Endothelial cell of umbilical vein (primary cell): ENCODE data around the gene ALDH2. TPM values are rescaled to one million over a fixed set of nuclear protein-coding genes. Genes with fewer than 3 reads are reported as not detected.

Experiments
- BruUV-seq: library from RNA; stranded (reverse); fragments of 400-500 nt; replicated peaks from 2 replicates; lab custom pipeline; 2021; lab: Mats Ljungman, UMichigan
- CTCF ChIA-PET: fragments of 300-600, 350-600 bp; sonication (Branson Sonifier 250); formaldehyde crosslinking; loops from one replicate; lab custom pipeline; 2021; ENCODE audit warnings: antibody characterized with exemption, inconsistent platforms; lab: Charles Lee
- POLR2A ChIA-PET: fragments of 300-600, 350-600 bp; sonication (Branson Sonifier 250); formaldehyde crosslinking; loops from one replicate; lab custom pipeline; 2021; ENCODE audit warnings: antibody characterized with exemption, inconsistent platforms; lab: Charles Lee
- DNase-seq: peaks from one replicate; pipeline ENCODE4 v3.0.0-alpha.2; 2011; ENCODE audit warnings: low read depth, low spot score
- FAIRE-seq: peaks from 2 replicates; lab custom pipeline; 2011; peaks lifted over from hg19 to GRCh38; lab: Jason Lieb, UNC
- H2AFZ ChIP-seq: 2 replicates; pipeline ENCODE4 v1.6.0; 2012; ENCODE audit warnings: low read depth, low read length, control low read depth, inconsistent platforms
- H3K27ac ChIP-seq: 2 replicates; pipeline ENCODE4 v1.5.1; 2011; ENCODE audit warnings: low read depth, mild to moderate bottlenecking, control low read depth, low read length, moderate library complexity; ENCODE audit not compliant: insufficient read depth
- H3K27me3 ChIP-seq, 2 experiments: 2 replicates each; pipeline versions ENCODE4 v1.6.0 to v1.6.1; 2011; ENCODE audit warnings: low read length in 2 of 2, mixed read lengths in 1 of 2; ENCODE audit not compliant: control insufficient read depth in 2 of 2, insufficient read depth in 2 of 2
- H3K36me3 ChIP-seq, 2 experiments: 2 replicates in 1 of 2; 3 replicates in 1 of 2; pipeline ENCODE4 v1.5.1; 2011; ENCODE audit warnings: low read length in 2 of 2, mild to moderate bottlenecking in 1 of 2, moderate library complexity in 1 of 2; ENCODE audit not compliant: control insufficient read depth in 2 of 2, insufficient read depth in 2 of 2; ENCODE audit errors: extremely low read depth in 1 of 2
- H3K4me1 ChIP-seq: 3 replicates; pipeline ENCODE4 v1.5.1; 2011; ENCODE audit warnings: mild to moderate bottlenecking, low read length; ENCODE audit not compliant: control insufficient read depth, insufficient read depth; ENCODE audit errors: extremely low read depth
- H3K4me2 ChIP-seq: 2 replicates; pipeline ENCODE4 v1.6.1; 2011; ENCODE audit warnings: low read length, control low read depth, mixed read lengths; ENCODE audit not compliant: insufficient read depth
- H3K4me3 ChIP-seq, 3 experiments: fragments of 200-600 bp in 1 of 3; sonication (generic), shearing (Covaris generic) in 1 of 3; replicated peaks in 1 of 3; 2 replicates each; pipeline ENCODE4 v1.5.1; 2011 to 2016; ENCODE audit warnings: control low read depth in 3 of 3, low read length in 3 of 3, mild to moderate bottlenecking in 2 of 3, inconsistent platforms in 1 of 3, low read depth in 1 of 3, moderate library complexity in 1 of 3; ENCODE audit not compliant: insufficient read depth in 1 of 3
- H3K79me2 ChIP-seq: 2 replicates; pipeline ENCODE4 v1.6.0; 2012; ENCODE audit warnings: low read length, inconsistent platforms; ENCODE audit not compliant: control insufficient read depth, insufficient read depth
- H3K9ac ChIP-seq: replicated peaks from 2 replicates; pipeline ENCODE3; 2011; ENCODE audit warnings: low read length, control low read depth; ENCODE audit not compliant: insufficient read depth; ENCODE audit errors: extremely low read depth
- H3K9me1 ChIP-seq: replicated peaks from 3 replicates; pipeline ENCODE4 v1.6.0; 2011; ENCODE audit warnings: mild to moderate bottlenecking, low read length; ENCODE audit not compliant: control insufficient read depth, insufficient read depth; ENCODE audit errors: extremely low read depth
- H3K9me3 ChIP-seq: replicated peaks from 2 replicates; pipeline ENCODE4 v1.5.1; 2012; ENCODE audit warnings: low read length, inconsistent platforms; ENCODE audit not compliant: control insufficient read depth, insufficient read depth
- H4K20me1 ChIP-seq: replicated peaks from 2 replicates; pipeline ENCODE3; 2011; ENCODE audit warnings: mild to moderate bottlenecking, low read length; ENCODE audit not compliant: control insufficient read depth, insufficient read depth; ENCODE audit errors: extremely low read depth
- EZH2 ChIP-seq: IDR thresholded peaks from 2 replicates; pipeline ENCODE4 v1.6.1; 2012; ENCODE audit warnings: borderline replicate concordance, low read depth, mild to moderate bottlenecking, moderate library complexity, low read length, inconsistent platforms; ENCODE audit not compliant: severe bottlenecking
- FOS ChIP-seq: IDR thresholded peaks from 2 replicates; pipeline ENCODE4 v1.6.1; 2011; ENCODE audit warnings: mild to moderate bottlenecking, low read length, moderate library complexity, borderline replicate concordance; ENCODE audit not compliant: insufficient read depth
- GATA2 ChIP-seq: IDR thresholded peaks from 2 replicates; pipeline ENCODE4 v1.7.0; 2011; ENCODE audit warnings: low read depth, mild to moderate bottlenecking, moderate library complexity, mixed read lengths, low read length; ENCODE audit not compliant: insufficient read length, insufficient read depth
- JUN ChIP-seq: IDR thresholded peaks from 2 replicates; pipeline ENCODE4 v1.6.1; 2011; ENCODE audit warnings: borderline replicate concordance, low read depth; ENCODE audit not compliant: insufficient read length, insufficient read depth
- MYC ChIP-seq: IDR thresholded peaks from one replicate; pipeline ENCODE4 v1.6.1; 2011; ENCODE audit warnings: mild to moderate bottlenecking, low read depth, low read length
- POLR2A ChIP-seq: IDR thresholded peaks from 2 replicates; pipeline ENCODE4 v1.6.1; 2012; ENCODE audit warnings: low read depth, mild to moderate bottlenecking, control low read depth, low read length
- POLR2AphosphoS5 ChIP-seq: IDR thresholded peaks from 2 replicates; pipeline ENCODE4 v1.6.1; 2012; ENCODE audit warnings: low read depth, mild to moderate bottlenecking, control low read depth, low read length, moderate library complexity; ENCODE audit not compliant: insufficient read depth
- dilution Hi-C: fragments of 300-500 bp; cut with MboI; formaldehyde crosslinking; loops from one replicate; pipeline ENCODE4 v1.15.0; 2019; ENCODE audit warnings: low sequenced_read_pairs; ENCODE audit not compliant: extremely low pct_ligation_motif_present
- intact Hi-C: fragments of 100-400 bp; cut with micrococcal nuclease; formaldehyde crosslinking; loops from one replicate; pipeline ENCODE4 v1.10.0; 2022
- polyA plus RNA-seq, 4 experiments: library from polyadenylated mRNA; depleted of rRNA in 3 of 4; stranded (reverse) in 3 of 4; unstranded in 1 of 4; fragments of >200 nt; gene quantifications; 2 replicates each; pipeline versions ENCODE4 v1.2.1 to v1.2.3, GENCODE V29; 2011 to 2012; ENCODE audit warnings: missing spikeins in 1 of 4
- total RNA-seq: library from RNA; stranded (reverse); gene quantifications from 2 replicates; pipeline ENCODE4 v1.2.3, GENCODE V29; 2021
- TF ChIP-seq, protein P1 (sequence below): IDR thresholded peaks from 2 replicates; pipeline ENCODE4 v1.6.1; 2011; ENCODE audit not compliant: insufficient read depth, insufficient read length
- TF ChIP-seq, protein P2 (sequence below), 2 donors: IDR thresholded peaks; 1 replicate in 1 of 2; 2 replicates in 1 of 2; pipeline ENCODE4 v1.5.1; 2011; ENCODE audit warnings: low read length in 2 of 2, mild to moderate bottlenecking in 2 of 2, moderate library complexity in 2 of 2, control low read depth in 1 of 2, inconsistent platforms in 1 of 2, low read depth in 1 of 2; ENCODE audit not compliant: insufficient read depth in 1 of 2; ENCODE audit errors: extremely low read depth in 1 of 2

The ALDH2 gene
- total and polyA plus RNA-seq, 2 donors (not counting 3 experiments of a cell fraction or from before 2014, with no cell fraction given), result 69.5 to 86.5 TPM

DNA sequence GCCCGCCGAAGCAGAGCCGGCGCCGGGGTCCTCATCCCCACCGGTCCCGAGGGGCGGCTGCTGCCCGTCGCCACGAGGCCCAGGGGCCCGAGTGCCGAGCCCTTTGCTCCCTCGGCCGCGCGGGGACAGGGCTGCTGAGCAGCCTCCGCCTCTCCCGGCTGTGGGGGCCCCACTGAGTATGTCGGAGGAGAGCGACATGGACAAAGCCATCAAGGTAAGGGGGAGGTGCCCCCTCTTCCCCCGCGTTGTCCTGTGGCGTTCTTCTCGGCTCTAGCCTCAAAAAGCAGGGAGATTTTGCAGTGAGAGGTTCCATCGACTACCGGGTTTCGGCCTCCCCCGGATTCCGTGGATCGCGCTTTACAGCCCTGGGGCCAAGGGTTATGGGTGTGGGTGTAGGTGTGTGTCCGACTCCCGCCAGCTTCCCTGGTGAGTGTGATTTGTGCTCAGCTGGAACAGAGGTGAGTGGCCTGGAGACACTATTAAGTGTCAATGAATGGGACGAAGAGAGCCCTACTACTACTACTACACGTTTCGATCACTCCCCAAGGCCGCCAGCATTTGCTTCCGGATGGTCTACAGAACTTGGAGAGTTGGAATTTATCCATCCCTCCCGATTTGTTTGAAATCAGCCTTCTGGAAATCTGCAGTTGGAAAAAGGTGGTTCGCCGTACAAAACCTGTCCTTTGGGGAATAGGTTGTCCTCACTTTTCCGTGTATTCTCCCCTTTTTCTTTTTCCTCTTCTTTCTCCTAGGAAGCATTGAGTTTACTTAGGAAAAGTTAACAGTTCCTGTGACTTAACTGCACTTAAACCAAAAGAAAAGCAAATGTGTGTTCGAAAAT, 76.0 kb downstream of the ALDH2 start:
- intact Hi-C loops, result loop anchor here (5.0 to 10.0 kb wide), 2 partner anchors 170 to 572 kb away; partner anchors contain the start of genes ERP29, PTPN11 and TMEM116

More for the DNA sequence above, 76.0 kb downstream of the ALDH2 start:
- dilution Hi-C loops, result no loop called here
- ChIA-PET POLR2A (interaction anchor here (0.6 to 1.1 kb wide), 2 partner anchors 28 to 663 kb away, joined by 4 read pairs; no protein-coding TSS in a partner anchor), CTCF (interaction anchor here (0.7 kb wide), 2 partner anchors 13 to 104 kb away, joined by 3 read pairs; no protein-coding TSS in a partner anchor)
- TSS peak; percentile 48 for BruUV-seq
- Histone ChIP-seq H3K9me1 (no peaks in the 10 kb centered on the region), H3K79me2 (peaks cover 75% of the 10 kb centered on the region), H3K4me2 (peak overlapping the region; percentile 88), H2AFZ (peak overlapping the region; percentile 67), H3K36me3 (peaks cover 4% of the 10 kb centered on the region in 2 experiments), H3K27ac (peak overlapping the region; percentile 83), H3K27me3 (no peaks in the 10 kb centered on the region), H3K9ac (peak overlapping the region; percentile 87), H3K4me3 (peak overlapping the region; percentile 57 to 97 (median 77)), H3K4me1 (peaks cover 17% of the 10 kb centered on the region), H4K20me1 (no peaks in the 10 kb centered on the region), H3K9me3 (no peaks in the 10 kb centered on the region)
- DNase-seq (peak; percentile 37), FAIRE-seq (no peak)
- TF ChIP-seq, protein P1, sequence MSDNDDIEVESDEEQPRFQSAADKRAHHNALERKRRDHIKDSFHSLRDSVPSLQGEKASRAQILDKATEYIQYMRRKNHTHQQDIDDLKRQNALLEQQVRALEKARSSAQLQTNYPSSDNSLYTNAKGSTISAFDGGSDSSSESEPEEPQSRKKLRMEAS, result no peak
- TF ChIP-seq POLR2A (no peak), POLR2AphosphoS5 (no peak), EZH2 (no peak), JUN (no peak), GATA2 (no peak), FOS (no peak), MYC (no peak)
- TF ChIP-seq, protein P2, sequence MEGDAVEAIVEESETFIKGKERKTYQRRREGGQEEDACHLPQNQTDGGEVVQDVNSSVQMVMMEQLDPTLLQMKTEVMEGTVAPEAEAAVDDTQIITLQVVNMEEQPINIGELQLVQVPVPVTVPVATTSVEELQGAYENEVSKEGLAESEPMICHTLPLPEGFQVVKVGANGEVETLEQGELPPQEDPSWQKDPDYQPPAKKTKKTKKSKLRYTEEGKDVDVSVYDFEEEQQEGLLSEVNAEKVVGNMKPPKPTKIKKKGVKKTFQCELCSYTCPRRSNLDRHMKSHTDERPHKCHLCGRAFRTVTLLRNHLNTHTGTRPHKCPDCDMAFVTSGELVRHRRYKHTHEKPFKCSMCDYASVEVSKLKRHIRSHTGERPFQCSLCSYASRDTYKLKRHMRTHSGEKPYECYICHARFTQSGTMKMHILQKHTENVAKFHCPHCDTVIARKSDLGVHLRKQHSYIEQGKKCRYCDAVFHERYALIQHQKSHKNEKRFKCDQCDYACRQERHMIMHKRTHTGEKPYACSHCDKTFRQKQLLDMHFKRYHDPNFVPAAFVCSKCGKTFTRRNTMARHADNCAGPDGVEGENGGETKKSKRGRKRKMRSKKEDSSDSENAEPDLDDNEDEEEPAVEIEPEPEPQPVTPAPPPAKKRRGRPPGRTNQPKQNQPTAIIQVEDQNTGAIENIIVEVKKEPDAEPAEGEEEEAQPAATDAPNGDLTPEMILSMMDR (IDR thresholded peaks at IDR 0.05; ENCODE audit: extremely low read depth in 1 of 2, insufficient read depth in 1 of 2, low read depth in 1 of 2, low read length in 2 of 2), result no peak
